ENCODE measurements around the gene PLXNA3. TPM values are rescaled to one million over a fixed set of nuclear protein-coding genes. Genes with fewer than 3 reads are reported as not detected.

PLXNA3 gene
- total RNA-seq, 4 donors from 2014 or later, result 9.7 to 16.9 (median 11.3) TPM

- TF ChIP-seq CTCF (IDR thresholded peaks at IDR 0.05), result no peak
- no peak for DNase-seq (ENCODE audit: low spot score)
Measured at GRCh38 chrX:154435171-154435733, 22.8 kb upstream of the PLXNA3 start.

GRCh38 chrX:154436374-154436982, 21.6 kb upstream of the PLXNA3 start:
- no peak for DNase-seq (ENCODE audit: low spot score)
- ATAC-seq (ENCODE audit: low FRiP score), result peak; percentile 24
- no peak for TF ChIP-seq CTCF (IDR thresholded peaks at IDR 0.05)

More at GRCh38 chrX:154435171-154435733, 22.8 kb upstream of the PLXNA3 start:
- ATAC-seq (ENCODE audit: low FRiP score), result no peak

- TF ChIP-seq CTCF (IDR thresholded peaks at IDR 0.05), result no peak
- DNase-seq (ENCODE audit: low spot score) (no peak), ATAC-seq (ENCODE audit: low FRiP score) (peak; percentile 37)
Measured at GRCh38 chrX:154436983-154437752, 20.9 kb upstream of the PLXNA3 start, which contains the start of gene GDI1. Gene GDI1 (plus strand): TSS chrX:154437154. CDS start chrX:154437255, 101 bp downstream.

GRCh38 chrX:154437971-154438893, 19.8 kb upstream of the PLXNA3 start:
- DNase-seq (ENCODE audit: low spot score) (no peak), ATAC-seq (ENCODE audit: low FRiP score) (no peak)
- no peak for TF ChIP-seq CTCF (IDR thresholded peaks at IDR 0.05)

GRCh38 chrX:154439841-154440240, 18.2 kb upstream of the PLXNA3 start:
- no peak for TF ChIP-seq CTCF (IDR thresholded peaks at IDR 0.05)
- DNase-seq (ENCODE audit: low spot score) (no peak), ATAC-seq (ENCODE audit: low FRiP score) (no peak)

GRCh38 chrX:154440623-154441357, 17.3 kb upstream of the PLXNA3 start:
- TF ChIP-seq CTCF (IDR thresholded peaks at IDR 0.05), result no peak
- no peak for DNase-seq (ENCODE audit: low spot score)
- no peak for ATAC-seq (ENCODE audit: low FRiP score)

Data from omental fat pad (tissue), 4 donors.